Measurements from ENCODE around the gene CRIP2.

- peak; percentile 99 for TF ChIP-seq CTCF (conservative IDR thresholded peaks at IDR 0.05; ENCODE audit: low read depth, low read length)
- TF ChIP-seq EZH2 (IDR thresholded peaks at IDR 0.05; ENCODE audit: borderline replicate concordance, low read depth, low read length, poor library complexity, severe bottlenecking): no peak
These were observed 6.5 kb downstream of the CRIP2 start for GRCh38 chr14:105480807-105481801.

Data from A673 (cell line).